Measurements from ENCODE around the gene RMP24.

Gene RMP24

GRCh38 chr18:35968278-35968880, 4.1 kb upstream of the RMP24 start:
- DNase-seq (ENCODE audit: low spot score) = no peak

DNA sequence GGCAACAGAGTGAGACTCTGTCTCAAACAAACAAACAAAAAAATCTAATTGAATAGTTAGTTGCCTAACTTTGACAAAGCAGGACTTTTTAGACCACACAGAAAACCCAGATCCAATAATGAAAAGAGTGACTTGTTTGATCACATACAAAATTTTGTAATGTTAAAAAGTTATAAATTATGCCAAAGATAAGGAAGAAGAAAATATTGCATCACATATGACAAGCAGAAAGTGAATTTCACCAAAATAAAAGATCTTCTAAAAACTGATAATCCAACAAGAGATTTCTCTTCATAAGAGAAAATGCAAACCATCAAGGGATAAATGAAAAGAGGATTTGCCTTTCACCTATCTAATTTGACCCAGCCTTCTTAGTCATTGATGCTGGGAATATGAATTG, 2.8 kb upstream of the RMP24 start:
- no peak for DNase-seq (ENCODE audit: low spot score)

DNA sequence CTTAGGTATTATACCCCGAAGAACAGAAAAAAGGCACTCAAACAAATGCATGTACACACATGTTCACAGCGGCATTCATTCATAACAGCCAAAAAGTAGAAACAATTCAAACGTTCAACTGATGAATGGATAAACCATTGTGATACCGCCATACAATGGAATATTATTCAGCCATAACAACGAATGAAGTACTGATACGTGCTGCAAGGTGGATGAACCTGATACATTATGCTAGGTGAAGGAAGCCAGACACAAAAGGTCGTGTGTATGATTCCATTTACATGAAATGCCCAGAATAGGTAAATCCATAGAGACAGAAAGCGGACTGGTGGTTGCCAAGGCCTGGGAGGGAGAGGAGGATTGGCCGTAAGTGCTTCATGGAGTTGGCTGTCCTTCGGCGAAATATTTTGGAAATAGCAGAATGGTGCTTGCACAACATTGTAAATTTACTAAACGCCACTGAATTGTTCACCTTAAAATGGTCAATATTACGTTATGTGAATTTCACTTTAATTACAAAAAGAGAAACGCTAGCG, 750 bp upstream of the RMP24 start:
- DNase-seq (ENCODE audit: low spot score) = no peak

DNA sequence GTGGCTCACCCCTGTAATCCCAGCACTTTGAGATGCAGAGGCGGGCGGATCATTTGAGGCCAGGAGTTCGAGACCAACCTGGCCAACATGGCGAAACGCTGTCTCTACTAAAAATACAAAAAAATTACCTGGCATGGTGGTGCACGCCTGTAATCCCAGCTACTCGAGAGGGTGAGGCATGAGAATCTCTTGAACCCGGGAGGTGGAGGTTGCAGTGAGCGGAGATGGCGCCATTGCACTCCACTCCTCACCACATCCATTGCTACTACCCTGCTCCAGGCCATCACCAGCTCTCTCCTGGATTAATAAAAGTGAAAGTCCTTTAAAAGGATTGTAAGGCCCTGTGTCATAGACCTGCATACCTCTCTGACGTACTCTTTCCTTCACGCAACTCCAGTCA, 1.2 kb downstream of the RMP24 start:
- DNase-seq (ENCODE audit: low spot score) = no peak

GRCh38 chr18:35974181-35974580, 1.7 kb downstream of the RMP24 start:
- DNase-seq (ENCODE audit: low spot score) = no peak

DNA sequence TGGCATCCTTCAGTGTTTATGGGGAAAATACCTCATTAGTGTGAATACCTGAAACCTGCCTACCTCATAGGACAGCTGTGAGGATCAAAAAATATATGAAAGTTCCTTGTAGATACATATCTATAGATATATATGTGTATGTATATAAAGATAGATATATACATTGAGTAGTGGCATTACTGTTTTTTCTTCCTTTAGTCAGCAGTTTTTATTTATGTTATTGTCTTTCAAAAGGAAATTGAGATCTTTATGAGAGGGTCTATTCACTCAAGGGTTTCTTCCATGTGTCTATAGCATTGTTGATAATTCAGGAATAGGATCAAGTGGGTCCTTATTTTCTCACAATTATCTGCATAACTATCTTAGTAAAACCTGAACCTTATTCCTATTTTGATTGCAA, 6.6 kb downstream of the RMP24 start:
- DNase-seq (ENCODE audit: low spot score) = no peak

DNA sequence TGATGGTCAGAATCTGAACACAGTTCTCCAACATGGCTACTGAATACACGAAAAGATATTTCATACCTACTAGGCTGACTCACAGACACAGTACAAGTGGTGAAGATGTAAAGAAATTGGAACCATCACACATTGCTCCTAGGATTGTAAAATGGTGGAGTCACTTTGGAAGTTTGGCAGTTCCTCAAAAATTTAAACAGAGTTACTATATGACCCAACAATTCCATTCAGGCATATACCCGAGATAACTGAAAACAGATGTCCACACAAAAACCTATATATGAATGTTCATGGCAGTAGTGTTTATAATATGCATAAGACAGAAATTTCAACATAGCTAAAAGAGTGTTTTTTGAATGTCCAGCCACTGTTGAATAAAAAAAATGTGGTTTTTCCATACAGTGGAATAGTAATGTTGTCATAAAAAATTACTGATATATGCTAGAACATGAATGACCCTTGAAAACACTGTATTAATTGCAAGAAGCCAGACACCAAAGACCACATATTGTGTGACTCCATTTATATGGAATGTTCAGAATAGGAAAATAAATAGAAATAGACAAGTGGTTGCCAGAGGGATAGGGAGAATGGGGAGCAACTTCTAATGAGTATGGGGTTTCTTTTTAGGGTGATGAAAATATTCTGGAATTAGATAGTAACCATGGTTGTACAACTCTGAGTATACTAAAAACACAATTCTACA, 10.1 kb downstream of the RMP24 start:
- DNase-seq (ENCODE audit: low spot score) = no peak

GRCh38 chr18:35983147-35983546, 10.7 kb downstream of the RMP24 start:
- DNase-seq (ENCODE audit: low spot score) = no peak

DNA sequence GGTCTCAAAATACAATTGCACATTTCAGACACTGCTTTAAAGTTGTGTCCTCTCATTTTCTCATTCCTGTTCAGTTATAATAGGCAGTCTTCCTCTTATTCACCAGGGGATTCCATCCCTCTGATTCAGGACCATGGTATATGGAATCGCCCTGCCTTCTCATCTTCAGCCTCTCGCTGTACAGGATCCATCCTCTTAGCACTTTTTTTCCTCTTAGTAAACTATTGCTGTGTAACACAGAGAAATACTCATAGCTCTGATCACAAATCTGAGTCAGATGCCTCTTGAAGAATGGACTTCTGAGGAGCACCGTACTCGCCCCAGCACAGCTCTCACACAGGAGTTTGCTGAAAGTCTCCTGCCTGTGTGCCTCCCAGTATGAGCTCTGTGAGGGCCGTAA, 11.3 kb downstream of the RMP24 start:
- no peak for DNase-seq (ENCODE audit: low spot score)

DNA sequence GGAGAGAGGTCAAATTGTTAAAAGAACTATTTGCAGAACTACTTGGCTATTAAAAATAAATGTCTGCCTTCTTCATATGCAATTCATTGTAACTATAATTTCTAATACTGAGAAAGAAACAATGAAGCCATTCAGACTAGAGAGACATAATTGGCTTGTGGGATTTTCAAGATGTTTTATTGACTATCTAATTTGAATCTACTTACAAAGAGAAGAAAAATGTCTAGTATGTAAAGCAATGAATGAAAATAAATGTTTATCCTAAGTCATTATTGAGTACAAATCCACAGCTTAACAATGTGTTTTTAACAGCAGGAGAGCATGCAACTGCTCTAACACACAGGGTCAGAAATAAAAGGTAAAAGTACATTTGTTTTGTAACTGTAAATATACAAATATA, 19.2 kb downstream of the RMP24 start:
- no peak for DNase-seq (ENCODE audit: low spot score)

DNA sequence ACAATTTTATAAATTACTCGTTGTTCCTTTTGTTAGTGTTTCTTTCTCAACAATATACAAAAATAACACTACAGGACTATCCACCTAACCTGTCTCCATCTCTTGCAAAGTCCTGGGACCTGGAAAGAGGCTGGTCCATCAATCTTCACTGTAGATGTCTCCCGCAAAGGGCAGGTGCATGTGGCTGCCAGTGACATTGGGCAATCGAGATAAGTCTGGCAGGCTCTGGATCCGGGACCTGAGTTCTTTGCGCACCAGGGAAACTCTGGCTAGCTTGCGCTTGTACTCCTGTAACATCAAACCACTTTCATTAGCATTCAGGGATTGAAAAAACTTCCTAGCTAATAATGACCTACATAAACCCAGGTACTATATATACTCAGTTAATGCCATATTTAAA, 20.5 kb downstream of the RMP24 start:
- no peak for DNase-seq (ENCODE audit: low spot score)

- peak; percentile 5 for DNase-seq (ENCODE audit: low spot score)
Measured at GRCh38 chr18:35998967-35999366, 26.5 kb downstream of the RMP24 start.

- no peak for DNase-seq (ENCODE audit: low spot score)
Measured at GRCh38 chr18:35999925-36000324, 27.4 kb downstream of the RMP24 start.

- DNase-seq (ENCODE audit: low spot score) = no peak
Measured at GRCh38 chr18:36006997-36007396, 34.5 kb downstream of the RMP24 start.

GRCh38 chr18:36009214-36009613, 36.7 kb downstream of the RMP24 start:
- no peak for DNase-seq (ENCODE audit: low spot score)

GRCh38 chr18:36012891-36013290, 40.4 kb downstream of the RMP24 start:
- DNase-seq (ENCODE audit: low spot score) = no peak

- no peak for DNase-seq (ENCODE audit: low spot score)
Measured at GRCh38 chr18:36015629-36016028, 43.1 kb downstream of the RMP24 start.

- no peak for DNase-seq (ENCODE audit: low spot score)
Measured at GRCh38 chr18:36017232-36017631, 44.8 kb downstream of the RMP24 start.

DNA sequence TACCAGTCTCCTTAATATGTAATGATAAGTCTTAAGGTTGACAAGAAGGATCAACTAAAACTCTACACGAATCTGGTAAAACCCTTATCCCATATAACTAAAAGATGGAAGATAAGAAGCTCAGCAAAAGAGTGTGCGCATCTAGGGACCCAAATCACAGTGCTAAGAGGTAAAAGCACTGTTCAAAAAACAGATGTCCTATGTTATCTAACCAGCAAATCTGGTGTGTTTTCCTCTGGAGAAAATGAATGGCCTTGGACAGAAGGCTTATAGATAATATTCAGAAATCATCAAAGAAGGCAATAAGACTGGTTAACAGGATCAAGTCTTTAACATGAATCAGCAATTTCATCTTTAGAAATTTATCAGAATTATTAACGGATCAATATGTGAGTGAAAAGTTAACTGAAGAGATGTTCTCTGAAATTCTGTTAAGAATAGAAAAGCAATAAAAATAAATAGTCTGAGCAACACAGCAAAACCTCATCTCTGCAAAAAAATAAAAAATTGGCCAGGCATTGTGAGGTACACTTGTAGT, 47.8 kb downstream of the RMP24 start:
- no peak for DNase-seq (ENCODE audit: low spot score)

DNA sequence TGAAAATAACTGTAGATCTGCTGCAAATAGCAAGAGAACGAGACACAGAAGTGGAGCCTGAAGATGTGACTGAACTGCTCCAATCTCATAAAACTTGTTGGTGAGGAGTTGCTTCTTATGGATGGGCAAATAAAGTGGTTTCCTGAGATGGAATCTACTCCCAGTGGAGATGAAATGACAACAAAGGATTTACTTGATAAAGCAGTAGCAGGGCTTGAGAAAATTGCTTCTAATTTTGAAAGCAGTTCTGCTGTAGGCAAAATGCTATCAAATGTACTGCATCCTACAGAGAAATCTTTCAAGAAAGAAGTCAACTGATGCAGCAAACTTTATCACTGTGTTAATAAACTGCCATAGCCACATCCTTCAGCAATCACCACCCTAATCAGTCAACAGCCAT, 50.9 kb downstream of the RMP24 start:
- no peak for DNase-seq (ENCODE audit: low spot score)

- peak; percentile 7 for DNase-seq (ENCODE audit: low spot score)
Measured at GRCh38 chr18:36024241-36024640, 51.8 kb downstream of the RMP24 start.

- DNase-seq (ENCODE audit: low spot score) = peak; percentile 39
Measured at GRCh38 chr18:36025025-36025424, 52.5 kb downstream of the RMP24 start.

DNA sequence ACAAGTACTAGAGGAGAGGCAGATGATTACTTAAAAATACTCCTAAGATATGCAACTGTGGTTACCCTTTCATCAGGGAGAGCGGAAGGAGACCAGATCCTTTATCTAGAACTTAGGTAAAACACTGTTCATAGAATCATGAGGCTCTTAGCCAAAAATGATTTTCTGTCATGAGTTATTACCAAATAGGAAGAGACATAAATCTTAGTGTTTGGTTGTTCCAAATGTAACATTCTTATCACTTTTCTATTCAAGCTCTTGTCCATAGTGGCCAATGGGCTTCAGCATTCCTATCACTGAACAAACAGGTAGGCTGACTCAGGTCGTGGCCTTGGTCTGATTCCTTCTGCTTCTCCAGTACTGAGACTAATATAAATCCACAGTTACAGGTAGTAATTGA, 56.4 kb downstream of the RMP24 start:
- DNase-seq (ENCODE audit: low spot score) = no peak
